PC-9 (cell line): ENCODE data around the gene TBCE. TPM values are rescaled to one million over a fixed set of nuclear protein-coding genes. Genes with fewer than 3 reads are reported as not detected.

Experiments used
- BruUV-seq: library from RNA; stranded (reverse); fragments of 400-500 nt; replicated peaks from 2 replicates; lab custom pipeline; 2021; lab: Mats Ljungman, UMichigan
- CTCF ChIA-PET: fragments of 300-600 bp; sonication (Branson Sonifier 250); formaldehyde crosslinking; loops from one replicate; lab custom pipeline; 2022; ENCODE audit warnings: antibody characterized with exemption; lab: Charles Lee
- POLR2A ChIA-PET: fragments of 300-600 bp; sonication (Branson Sonifier 250); formaldehyde crosslinking; loops from one replicate; lab custom pipeline; 2022; ENCODE audit warnings: antibody characterized with exemption; ENCODE audit not compliant: unreplicated experiment; lab: Charles Lee
- DNase-seq, 2 experiments: peaks; one replicate each; pipeline versions ENCODE4 v3.0.0 to v3.0.0-alpha.2; 2015 to 2022; ENCODE audit warnings: mixed read lengths in 1 of 2
- H2AFZ ChIP-seq: fragments of 200-600 bp; sonication (generic); 2 replicates; pipeline ENCODE4 v1.8.1; 2017; ENCODE audit warnings: antibody characterized with exemption
- H3F3A ChIP-seq: fragments of 200-600 bp; sonication (generic); 2 replicates; pipeline ENCODE4 v1.8.1; 2017; ENCODE audit warnings: antibody characterized with exemption, mild to moderate bottlenecking, low read depth; ENCODE audit not compliant: insufficient read depth
- H3K27ac ChIP-seq: fragments of 200-600 bp; sonication (generic); 2 replicates; pipeline ENCODE4 v1.6.1; 2016; ENCODE audit warnings: mixed run types
- H3K27me3 ChIP-seq: fragments of 200-600 bp; sonication (generic); 2 replicates; pipeline ENCODE4 v1.6.1; 2016; ENCODE audit warnings: low read depth, mixed run types; ENCODE audit not compliant: insufficient read depth
- H3K36me3 ChIP-seq: fragments of 200-600 bp; sonication (generic); 2 replicates; pipeline ENCODE4 v1.6.1; 2016; ENCODE audit warnings: low read depth, mixed run types
- H3K4me1 ChIP-seq: fragments of 200-600 bp; sonication (generic); replicated peaks from 2 replicates; pipeline ENCODE4 v1.6.1; 2016; ENCODE audit warnings: mixed run types; ENCODE audit not compliant: insufficient read depth
- H3K4me2 ChIP-seq: fragments of 200-600 bp; sonication (generic); 2 replicates; pipeline ENCODE4 v1.6.1; 2017; ENCODE audit warnings: mixed run types
- H3K4me3 ChIP-seq: fragments of 200-600 bp; sonication (generic); 2 replicates; pipeline ENCODE4 v1.6.1; 2016; ENCODE audit warnings: mixed run types
- H3K79me2 ChIP-seq: fragments of 200-600 bp; sonication (generic); 2 replicates; pipeline ENCODE4 v1.6.1; 2017; ENCODE audit warnings: low read depth, mixed run types
- H3K9me2 ChIP-seq: fragments of 200-600 bp; sonication (generic); 2 replicates; pipeline ENCODE4 v1.8.1; 2017; ENCODE audit warnings: mild to moderate bottlenecking; ENCODE audit not compliant: insufficient read depth
- H3K9me3 ChIP-seq: fragments of 200-600 bp; sonication (generic); 2 replicates; pipeline ENCODE4 v1.8.1; 2016; ENCODE audit warnings: low read depth; ENCODE audit not compliant: insufficient read depth
- H4K20me1 ChIP-seq: fragments of 200-600 bp; sonication (generic); 2 replicates; pipeline ENCODE4 v1.8.1; 2017; ENCODE audit not compliant: insufficient read depth
- CTCF ChIP-seq: fragments of 200-600 bp; sonication (generic); conservative IDR thresholded peaks from 2 replicates; pipeline ENCODE4 v1.6.1; 2017; ENCODE audit warnings: mixed run types, antibody characterized with exemption, mild to moderate bottlenecking, moderate library complexity
- EZH2 ChIP-seq: fragments of 200-600 bp; sonication (generic); IDR thresholded peaks from 2 replicates; pipeline ENCODE4 v1.8.0; 2017; ENCODE audit warnings: antibody characterized with exemption, low read depth
- intact Hi-C: fragments of 100-400 bp; cut with micrococcal nuclease; formaldehyde crosslinking; loops from one replicate; pipeline ENCODE4 v1.10.0; 2022; ENCODE audit not compliant: unreplicated experiment
- total RNA-seq: library from RNA; stranded (reverse); gene quantifications from 2 replicates; pipeline ENCODE4 v1.2.3, GENCODE V29; 2021

TBCE gene
- total RNA-seq, 1 experiment from 2014 or later: 18.9 TPM

- Histone ChIP-seq H3F3A (no peaks in the 10 kb centered on the region; the same call in 1 of the 2 replicates), H3K4me3 (no peak overlapping the region), H3K27me3 (no peaks in the 10 kb centered on the region), H3K9me3 (no peaks in the 10 kb centered on the region), H3K27ac (no peak overlapping the region), H2AFZ (no peak overlapping the region), H4K20me1 (no peaks in the 10 kb centered on the region), H3K36me3 (no peaks in the 10 kb centered on the region), H3K4me1 (no peaks in the 10 kb centered on the region), H3K4me2 (no peak overlapping the region), H3K79me2 (no peaks in the 10 kb centered on the region), H3K9me2 (no peaks in the 10 kb centered on the region)
- POLR2A ChIA-PET: no interaction called here
- BruUV-seq: no TSS peak
- CTCF ChIA-PET: no interaction called here
- TF ChIP-seq EZH2: no peak
- no peak for TF ChIP-seq CTCF
- intact Hi-C loops: no loop called here
- DNase-seq: no peak
These were observed 58.1 kb downstream of the TBCE start for GRCh38 chr1:235425357-235425756.

GRCh38 chr1:235426143-235426542 lies 58.9 kb downstream of the TBCE start:
- no peak overlapping the region for H3K4me3 ChIP-seq
- POLR2A ChIA-PET: interaction anchor here (0.5 kb wide), 1 partner anchor 500 kb away, joined by 7 read pairs; no protein-coding TSS in a partner anchor

GRCh38 chr1:235426680-235427079 lies 59.5 kb downstream of the TBCE start:
- Histone ChIP-seq H3K4me1 (no peaks in the 10 kb centered on the region), H3K27me3 (no peaks in the 10 kb centered on the region), H3K4me3 (no peak overlapping the region), H3K4me2 (no peak overlapping the region), H4K20me1 (no peaks in the 10 kb centered on the region), H3K27ac (no peak overlapping the region), H3F3A (no peaks in the 10 kb centered on the region; the same call in 1 of the 2 replicates), H3K9me3 (no peaks in the 10 kb centered on the region), H3K79me2 (no peaks in the 10 kb centered on the region), H3K9me2 (no peaks in the 10 kb centered on the region), H3K36me3 (no peaks in the 10 kb centered on the region), H2AFZ (no peak overlapping the region)
- intact Hi-C loops: no loop called here
- ChIA-PET POLR2A (no interaction called here), CTCF (no interaction called here)
- no peak for DNase-seq
- no peak for TF ChIP-seq CTCF
- TF ChIP-seq EZH2: no peak
- BruUV-seq: no TSS peak

More at GRCh38 chr1:235426143-235426542, 58.9 kb downstream of the TBCE start:
- no peaks in the 10 kb centered on the region for H4K20me1 ChIP-seq
- no TSS peak for BruUV-seq
- no peaks in the 10 kb centered on the region for H3K9me2 ChIP-seq
- intact Hi-C loops: no loop called here
- no peaks in the 10 kb centered on the region for H3K4me1 ChIP-seq
- TF ChIP-seq EZH2 (no peak), CTCF (no peak)
- CTCF ChIA-PET: no interaction called here
- no peak overlapping the region for H3K4me2 ChIP-seq
- H2AFZ ChIP-seq: no peak overlapping the region
- H3F3A ChIP-seq: no peaks in the 10 kb centered on the region; the same call in 1 of the 2 replicates
- no peaks in the 10 kb centered on the region for H3K36me3 ChIP-seq
- no peaks in the 10 kb centered on the region for H3K9me3 ChIP-seq
- DNase-seq: no peak
- H3K27me3 ChIP-seq: no peaks in the 10 kb centered on the region
- H3K79me2 ChIP-seq: no peaks in the 10 kb centered on the region
- H3K27ac ChIP-seq: no peak overlapping the region
